HS-5 (cell line): ENCODE results near the gene COL5A1.

Experiments used
- DNase-seq: peaks from one replicate; pipeline ENCODE4 v3.0.0-alpha.2; 2012; ENCODE audit warnings: low read depth

The COL5A1 gene

GRCh38 chr9:134625361-134626068 is 16.1 kb upstream of the COL5A1 start:
- no peak for DNase-seq

DNA sequence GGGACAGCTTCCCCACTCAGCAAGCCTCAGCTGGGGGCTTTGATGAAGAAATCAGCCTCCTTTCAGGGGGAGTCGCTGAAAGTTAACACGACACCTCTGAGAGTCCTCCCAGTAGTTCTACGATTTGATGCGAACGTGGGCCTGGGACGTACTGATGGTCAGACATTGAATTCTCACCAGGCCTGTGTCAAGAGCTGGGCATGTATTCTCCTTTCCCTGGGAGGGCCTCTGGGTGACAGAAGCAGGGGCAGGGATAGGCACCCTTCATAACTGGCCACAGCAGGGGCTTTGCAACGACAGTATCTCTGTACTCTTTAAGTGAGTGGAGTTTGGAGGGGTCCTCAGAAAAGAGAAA is 15.6 kb upstream of the COL5A1 start:
- DNase-seq = no peak

DNA sequence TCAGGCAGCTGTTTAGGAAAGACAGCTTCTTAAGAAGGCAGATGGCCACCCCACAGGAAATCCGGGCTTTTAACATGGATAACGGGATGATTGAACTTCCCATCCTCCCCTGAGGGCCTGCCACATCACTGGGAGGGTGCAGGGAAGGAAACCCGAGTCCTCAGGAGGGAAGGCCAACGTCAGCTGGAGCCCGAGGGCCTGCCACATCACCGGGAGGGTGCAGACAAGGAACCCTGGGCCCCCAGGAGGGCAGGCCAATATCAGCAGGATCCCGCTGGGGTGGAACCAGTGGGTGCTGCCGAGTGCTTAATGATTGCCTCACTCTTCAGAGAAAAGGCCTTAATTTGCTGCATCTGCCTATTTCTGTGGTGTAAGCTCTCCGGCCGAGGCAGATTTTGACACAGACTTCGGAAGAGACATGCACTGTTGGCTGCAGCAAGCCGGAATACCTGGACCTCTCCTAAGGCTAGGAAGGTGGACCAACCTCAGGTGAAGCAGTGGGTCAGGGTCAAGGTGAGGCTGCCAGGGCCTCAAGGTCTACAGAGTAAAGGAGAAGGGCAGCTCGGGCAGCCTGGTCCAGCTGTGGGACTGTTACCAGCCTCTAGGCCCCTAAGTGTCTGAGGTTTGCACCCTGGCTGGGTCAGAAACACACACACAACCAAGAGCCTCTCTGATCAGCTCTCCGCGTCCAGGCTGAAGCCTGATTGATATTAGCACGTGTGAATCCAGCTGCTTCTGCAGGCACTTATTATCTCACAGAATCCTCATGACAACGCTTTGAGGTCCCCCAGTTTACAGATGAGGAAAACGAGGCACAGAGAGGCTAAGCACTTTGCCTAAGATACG is 14.8 kb upstream of the COL5A1 start:
- DNase-seq = no peak

- no peak for DNase-seq
These were observed 13.9 kb upstream of the COL5A1 start for GRCh38 chr9:134627417-134628353.

GRCh38 chr9:134628354-134628736 is 13.3 kb upstream of the COL5A1 start:
- DNase-seq = no peak

DNA sequence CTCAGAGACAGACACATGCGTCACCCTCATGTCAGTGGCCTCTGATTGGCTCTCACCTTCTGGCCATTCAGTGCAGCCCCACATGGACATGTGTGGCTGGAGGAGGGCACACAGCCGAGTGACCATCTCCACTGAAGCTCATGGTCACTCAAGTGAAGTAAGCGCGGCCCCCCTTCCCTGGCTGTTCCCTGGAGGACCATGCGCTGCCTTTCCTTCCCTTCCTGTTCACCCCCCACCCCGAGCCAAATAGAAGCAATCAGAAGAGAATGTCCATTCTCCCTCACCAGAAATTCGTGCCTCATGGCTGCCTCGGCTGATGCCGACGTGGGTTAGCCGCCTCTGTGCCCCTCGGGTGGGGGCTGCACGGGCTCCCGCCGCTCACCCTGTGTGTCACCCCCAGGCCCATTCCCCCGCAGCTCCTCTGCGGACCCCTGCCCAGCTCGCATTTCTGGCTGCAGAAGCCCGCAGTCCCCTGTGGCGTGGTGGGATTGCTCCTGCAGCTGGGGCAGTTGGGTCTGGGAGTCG is 12.5 kb upstream of the COL5A1 start:
- no peak for DNase-seq

- DNase-seq = no peak
These were observed 11.8 kb upstream of the COL5A1 start for GRCh38 chr9:134629586-134630392.

GRCh38 chr9:134630393-134630790 is 11.2 kb upstream of the COL5A1 start:
- DNase-seq = no peak

GRCh38 chr9:134630861-134631260 is 10.7 kb upstream of the COL5A1 start:
- DNase-seq = no peak

DNA sequence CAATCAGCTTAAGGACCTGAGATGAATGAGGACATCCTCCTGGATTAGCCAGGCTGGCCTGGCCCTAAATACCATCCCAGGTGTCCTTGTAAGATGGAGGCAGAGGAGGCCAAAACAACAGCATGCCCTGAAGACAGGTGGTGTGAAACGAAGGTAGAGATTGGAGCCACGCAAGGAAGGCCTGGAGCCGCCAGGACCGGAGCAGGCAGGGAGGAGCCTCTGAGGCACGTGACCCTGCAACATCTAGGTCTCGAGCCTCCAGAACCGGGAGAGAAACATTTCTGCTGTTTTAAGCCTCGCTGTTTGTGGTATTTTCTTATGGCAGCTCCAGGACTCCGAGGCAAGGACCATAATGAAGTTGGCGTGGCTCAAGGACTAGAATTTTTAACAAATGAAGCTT is 9.7 kb upstream of the COL5A1 start:
- DNase-seq = no peak

GRCh38 chr9:134632329-134632728 is 9.3 kb upstream of the COL5A1 start:
- DNase-seq = no peak

GRCh38 chr9:134633362-134634142 is 8.1 kb upstream of the COL5A1 start:
- DNase-seq = no peak

- DNase-seq = no peak
These were observed 7.4 kb upstream of the COL5A1 start for GRCh38 chr9:134634176-134634575.

- DNase-seq = no peak
These were observed 6.9 kb upstream of the COL5A1 start for GRCh38 chr9:134634667-134635230.

- no peak for DNase-seq
These were observed 6.1 kb upstream of the COL5A1 start for GRCh38 chr9:134635351-134636148.

- no peak for DNase-seq
These were observed 5.5 kb upstream of the COL5A1 start for GRCh38 chr9:134636149-134636507.

GRCh38 chr9:134637241-134637640 is 4.4 kb upstream of the COL5A1 start:
- no peak for DNase-seq

- DNase-seq = no peak
These were observed 3.7 kb upstream of the COL5A1 start for GRCh38 chr9:134637696-134638501.
